PC-3 (cell line): ENCODE data around the gene CLMN. TPM values are rescaled to one million over a fixed set of nuclear protein-coding genes. Genes with fewer than 3 reads are reported as not detected.

Source experiments
- ATAC-seq: fragments of 200-7000 bp; cut with Tn5 transposase; 2 replicates; pipeline ENCODE4 v1.9.1; 2020; ENCODE audit warnings: mild to moderate bottlenecking, moderate library complexity
- BruUV-seq: library from RNA; stranded (reverse); fragments of 400-500 nt; replicated peaks from 2 replicates; lab custom pipeline; 2021; lab: Mats Ljungman, UMichigan
- CTCF ChIA-PET: fragments of 300-600 bp; sonication (Branson Sonifier 250); formaldehyde crosslinking; loops from one replicate; lab custom pipeline; 2022; ENCODE audit warnings: antibody characterized with exemption; lab: Charles Lee
- POLR2A ChIA-PET: fragments of 300-600 bp; sonication (Branson Sonifier 250); formaldehyde crosslinking; loops from one replicate; lab custom pipeline; 2022; ENCODE audit warnings: antibody characterized with exemption; ENCODE audit not compliant: unreplicated experiment; lab: Charles Lee
- DNase-seq: peaks from one replicate; pipeline ENCODE4 v3.0.0-alpha.2; 2015
- H2AFZ ChIP-seq: fragments of 300-600 bp; sonication (generic); 2 replicates; pipeline ENCODE4 v1.6.0; 2016; ENCODE audit warnings: antibody characterized with exemption, low read length
- H3F3A ChIP-seq: fragments of 300-600 bp; sonication (generic); one replicate; pipeline ENCODE4 v1.6.0; 2017; ENCODE audit warnings: antibody characterized with exemption, low read length, control low read depth, mild to moderate bottlenecking; ENCODE audit not compliant: unreplicated experiment
- H3K27ac ChIP-seq: fragments of 300-600 bp; sonication (generic); 2 replicates; pipeline ENCODE4 v1.5.1; 2016; ENCODE audit warnings: mild to moderate bottlenecking, low read length
- H3K27me3 ChIP-seq: fragments of 300-600 bp; sonication (generic); 2 replicates; pipeline ENCODE4 v1.6.1; 2016; ENCODE audit warnings: low read length, mixed read lengths
- H3K36me3 ChIP-seq: fragments of 300-600 bp; sonication (generic); 2 replicates; pipeline ENCODE4 v1.6.1; 2016; ENCODE audit warnings: low read depth, mixed run types, low read length, mixed read lengths
- H3K4me1 ChIP-seq: fragments of 300-600 bp; sonication (generic); 2 replicates; pipeline ENCODE4 v1.5.1; 2016; ENCODE audit warnings: low read length; ENCODE audit not compliant: insufficient read depth
- H3K4me2 ChIP-seq: fragments of 300-600 bp; sonication (generic); 2 replicates; pipeline ENCODE4 v1.6.0; 2016; ENCODE audit warnings: low read length
- H3K4me3 ChIP-seq: fragments of 300-600 bp; sonication (generic); 2 replicates; pipeline ENCODE4 v1.5.1; 2016; ENCODE audit warnings: mild to moderate bottlenecking, low read length, mixed read lengths
- H3K79me2 ChIP-seq: fragments of 300-600 bp; sonication (generic); 2 replicates; pipeline ENCODE4 v1.6.1; 2017; ENCODE audit warnings: low read length, mixed read lengths
- H3K9ac ChIP-seq: fragments of 300-600 bp; sonication (generic); 2 replicates; pipeline ENCODE4 v1.6.0; 2016; ENCODE audit warnings: mild to moderate bottlenecking, low read length
- H3K9me2 ChIP-seq: fragments of 300-600 bp; sonication (generic); replicated peaks from 2 replicates; pipeline ENCODE4 v1.6.1; 2016; ENCODE audit warnings: mixed run types, low read length, mixed read lengths
- H3K9me3 ChIP-seq: fragments of 300-600 bp; sonication (generic); 2 replicates; pipeline ENCODE4 v1.6.1; 2016; ENCODE audit warnings: low read length, mixed read lengths
- H4K20me1 ChIP-seq: fragments of 300-600 bp; sonication (generic); 2 replicates; pipeline ENCODE4 v1.6.1; 2016; ENCODE audit warnings: low read length, mixed read lengths
- EZH2 ChIP-seq: fragments of 300-600 bp; sonication (generic); IDR thresholded peaks from one replicate; pipeline ENCODE4 v1.6.1; 2017; ENCODE audit warnings: antibody characterized with exemption, mild to moderate bottlenecking, low read length; ENCODE audit not compliant: unreplicated experiment
- EZH2phosphoT487 ChIP-seq: fragments of 300-600 bp; sonication (generic); IDR thresholded peaks from 2 replicates; pipeline ENCODE4 v1.6.1; 2018; ENCODE audit warnings: mild to moderate bottlenecking, antibody characterized with exemption, low read length, borderline replicate concordance
- intact Hi-C: fragments of 100-400 bp; cut with micrococcal nuclease; formaldehyde crosslinking; loops from 2 replicates; pipeline ENCODE4 v1.9.0; 2023
- total RNA-seq: library from RNA; depleted of rRNA; stranded (reverse); fragments of >200 nt; gene quantifications from 2 replicates; pipeline ENCODE4 v1.2.3, GENCODE V29; 2014
- TF ChIP-seq, protein P1 (sequence below): fragments of 300-600 bp; sonication (generic); conservative IDR thresholded peaks from 2 replicates; pipeline ENCODE4 v1.5.1; 2017; ENCODE audit warnings: antibody characterized with exemption, low read depth, mild to moderate bottlenecking, low read length

CLMN gene
- total RNA-seq, 1 experiment from 2014 or later, result 3.5 TPM

DNA sequence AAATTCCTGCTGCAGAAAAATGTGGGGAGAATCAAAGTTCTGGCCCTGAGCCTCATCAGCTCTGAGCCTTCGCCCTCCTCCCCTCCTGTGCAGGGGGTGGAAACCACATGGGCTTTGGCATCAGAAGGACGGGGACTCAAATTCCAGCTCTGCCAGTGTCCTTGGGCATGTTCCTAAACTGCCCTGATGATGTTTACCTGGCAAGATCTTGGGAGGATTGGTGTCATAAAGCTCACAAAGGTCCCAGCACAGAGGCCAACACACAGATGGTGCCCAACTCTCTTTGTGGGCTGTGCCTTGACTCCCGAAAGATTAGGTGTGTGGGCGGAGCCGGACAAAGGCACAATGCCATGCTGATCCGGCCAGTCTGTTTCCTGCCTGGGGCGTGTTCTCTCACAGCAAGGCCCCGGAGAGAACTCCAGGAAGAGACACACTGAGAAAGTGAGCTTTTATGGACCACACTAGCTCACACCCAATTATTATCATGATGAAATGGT, 20.5 kb upstream of the CLMN start:
- Histone ChIP-seq H3K79me2 (no peaks in the 10 kb centered on the region), H3F3A (no peaks in the 10 kb centered on the region), H3K4me2 (no peak overlapping the region), H3K27ac (peak overlapping the region; percentile 31; the same call in 1 of the 2 replicates), H4K20me1 (no peaks in the 10 kb centered on the region), H3K27me3 (no peaks in the 10 kb centered on the region), H3K36me3 (no peaks in the 10 kb centered on the region), H3K4me3 (no peak overlapping the region), H2AFZ (no peak overlapping the region), H3K4me1 (peaks cover 6% of the 10 kb centered on the region; the same call in 1 of the 2 replicates), H3K9me2 (no peaks in the 10 kb centered on the region), H3K9ac (no peak overlapping the region), H3K9me3 (no peaks in the 10 kb centered on the region)
- DNase-seq, result no peak
- TF ChIP-seq EZH2 (no peak), EZH2phosphoT487 (no peak)
- TF ChIP-seq, protein P1, sequence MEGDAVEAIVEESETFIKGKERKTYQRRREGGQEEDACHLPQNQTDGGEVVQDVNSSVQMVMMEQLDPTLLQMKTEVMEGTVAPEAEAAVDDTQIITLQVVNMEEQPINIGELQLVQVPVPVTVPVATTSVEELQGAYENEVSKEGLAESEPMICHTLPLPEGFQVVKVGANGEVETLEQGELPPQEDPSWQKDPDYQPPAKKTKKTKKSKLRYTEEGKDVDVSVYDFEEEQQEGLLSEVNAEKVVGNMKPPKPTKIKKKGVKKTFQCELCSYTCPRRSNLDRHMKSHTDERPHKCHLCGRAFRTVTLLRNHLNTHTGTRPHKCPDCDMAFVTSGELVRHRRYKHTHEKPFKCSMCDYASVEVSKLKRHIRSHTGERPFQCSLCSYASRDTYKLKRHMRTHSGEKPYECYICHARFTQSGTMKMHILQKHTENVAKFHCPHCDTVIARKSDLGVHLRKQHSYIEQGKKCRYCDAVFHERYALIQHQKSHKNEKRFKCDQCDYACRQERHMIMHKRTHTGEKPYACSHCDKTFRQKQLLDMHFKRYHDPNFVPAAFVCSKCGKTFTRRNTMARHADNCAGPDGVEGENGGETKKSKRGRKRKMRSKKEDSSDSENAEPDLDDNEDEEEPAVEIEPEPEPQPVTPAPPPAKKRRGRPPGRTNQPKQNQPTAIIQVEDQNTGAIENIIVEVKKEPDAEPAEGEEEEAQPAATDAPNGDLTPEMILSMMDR, result no peak
- no TSS peak for BruUV-seq
- ATAC-seq, result no peak
- CTCF ChIA-PET, result interaction anchor here (0.5 kb wide), 1 partner anchor 1341 kb away, joined by 3 read pairs; no protein-coding TSS in a partner anchor
- POLR2A ChIA-PET, result no interaction called here
- intact Hi-C loops, result no loop called here

DNA sequence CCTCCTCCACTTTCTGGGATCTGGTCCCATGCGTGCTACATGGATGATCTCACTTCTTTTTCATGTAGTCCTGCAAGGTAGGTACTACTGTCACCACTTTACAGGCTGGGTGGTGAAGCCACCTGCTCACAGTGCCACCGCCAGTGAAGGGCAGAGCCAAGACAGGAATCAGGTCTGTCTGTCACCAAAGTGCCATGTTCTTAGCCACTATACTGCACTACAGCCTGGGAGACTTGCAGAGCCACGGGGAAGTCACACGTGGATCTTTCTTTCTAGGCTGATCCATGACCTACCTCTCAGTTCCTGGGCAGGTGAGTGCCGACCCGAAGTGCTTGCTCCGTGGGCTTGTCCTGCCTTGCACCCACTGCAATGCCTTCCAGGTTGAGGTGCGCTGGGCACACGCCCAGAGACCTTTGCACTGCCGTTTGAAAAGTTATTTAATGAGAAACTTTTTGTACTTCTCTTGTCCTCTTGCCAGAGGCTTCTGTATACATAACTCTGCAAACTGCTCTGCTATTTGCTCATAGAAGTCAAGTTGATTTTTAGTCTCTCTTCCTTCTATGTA, 19.7 kb upstream of the CLMN start:
- POLR2A ChIA-PET, result no interaction called here
- no peak for DNase-seq
- CTCF ChIA-PET, result no interaction called here
- BruUV-seq, result no TSS peak
- Histone ChIP-seq H3K36me3 (no peaks in the 10 kb centered on the region), H3K4me1 (peaks cover 6% of the 10 kb centered on the region; the same call in 1 of the 2 replicates), H3K4me3 (no peak overlapping the region), H3K4me2 (no peak overlapping the region), H3K9me2 (no peaks in the 10 kb centered on the region), H3K79me2 (no peaks in the 10 kb centered on the region), H3K9me3 (no peaks in the 10 kb centered on the region), H4K20me1 (no peaks in the 10 kb centered on the region), H3F3A (no peaks in the 10 kb centered on the region), H3K27me3 (no peaks in the 10 kb centered on the region), H3K27ac (no peak overlapping the region), H3K9ac (no peak overlapping the region), H2AFZ (no peak overlapping the region)
- no peak for TF ChIP-seq EZH2
- TF ChIP-seq EZH2phosphoT487, result no peak
- TF ChIP-seq, protein P1, result no peak
- intact Hi-C loops, result no loop called here
- no peak for ATAC-seq

DNA sequence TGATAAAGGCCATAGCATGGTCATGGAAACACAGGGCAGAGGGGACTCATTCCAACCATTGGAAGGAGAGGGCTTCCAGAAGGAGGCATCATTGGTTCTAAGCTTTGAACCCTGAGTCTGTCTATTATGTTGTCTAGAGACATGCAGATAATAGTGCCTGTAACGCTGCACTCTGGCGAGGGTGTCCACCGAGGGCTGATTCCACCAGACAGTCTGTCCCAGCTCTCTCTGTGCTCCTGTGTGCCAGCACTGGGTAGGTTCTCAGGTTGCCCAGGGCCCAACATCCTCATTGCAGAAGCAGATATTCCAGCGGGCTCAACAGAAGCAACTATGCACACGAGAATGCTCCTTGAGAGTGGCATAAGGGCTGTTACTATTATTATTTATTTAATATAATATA, 18.7 kb upstream of the CLMN start:
- CTCF ChIA-PET, result no interaction called here
- H3K36me3 ChIP-seq, result no peaks in the 10 kb centered on the region
- H3K4me1 ChIP-seq, result peaks cover 6% of the 10 kb centered on the region; the same call in 1 of the 2 replicates
- intact Hi-C loops, result no loop called here
- H3F3A ChIP-seq, result no peaks in the 10 kb centered on the region
- no peak overlapping the region for H3K27ac ChIP-seq
- H2AFZ ChIP-seq, result no peak overlapping the region
- POLR2A ChIA-PET, result no interaction called here
- ATAC-seq (no peak), DNase-seq (no peak)
- no peaks in the 10 kb centered on the region for H3K27me3 ChIP-seq
- TF ChIP-seq EZH2, result no peak
- TF ChIP-seq, protein P1, result no peak
- TF ChIP-seq EZH2phosphoT487, result no peak
- no peaks in the 10 kb centered on the region for H4K20me1 ChIP-seq
- BruUV-seq, result no TSS peak
- H3K4me3 ChIP-seq, result no peak overlapping the region
- no peaks in the 10 kb centered on the region for H3K79me2 ChIP-seq
- H3K4me2 ChIP-seq, result no peak overlapping the region
- no peak overlapping the region for H3K9ac ChIP-seq
- no peaks in the 10 kb centered on the region for H3K9me3 ChIP-seq
- no peaks in the 10 kb centered on the region for H3K9me2 ChIP-seq
